ENCODE data around the gene ERGIC3.

Gene ERGIC3

GRCh38 chr20:35518955-35519354, 22.9 kb upstream of the ERGIC3 start:
- Histone ChIP-seq H3K36me3 (ENCODE audit: low read depth) (no peaks in the 10 kb centered on the region), H3K9me3 (ENCODE audit: severe bottlenecking) (no peaks in the 10 kb centered on the region), H3K27me3 (ENCODE audit: insufficient read depth, poor library complexity, severe bottlenecking) (no peaks in the 10 kb centered on the region), H3K4me3 (ENCODE audit: severe bottlenecking) (no peak overlapping the region), H3K4me1 (ENCODE audit: insufficient read depth, poor library complexity, severe bottlenecking) (peaks cover 8% of the 10 kb centered on the region), H3K27ac (ENCODE audit: poor library complexity, severe bottlenecking) (no peak overlapping the region)
- DNase-seq (ENCODE audit: low spot score) (no peak), ATAC-seq (ENCODE audit: low read depth) (no peak)
- no peak for TF ChIP-seq CTCF (IDR thresholded peaks at IDR 0.05; ENCODE audit: poor library complexity, severe bottlenecking)

GRCh38 chr20:35523298-35523888, 18.5 kb upstream of the ERGIC3 start:
- TF ChIP-seq CTCF (IDR thresholded peaks at IDR 0.05; ENCODE audit: poor library complexity, severe bottlenecking): peak; percentile 77
- Histone ChIP-seq H3K27ac (ENCODE audit: poor library complexity, severe bottlenecking) (no peak overlapping the region), H3K36me3 (ENCODE audit: low read depth) (no peaks in the 10 kb centered on the region), H3K4me1 (ENCODE audit: insufficient read depth, poor library complexity, severe bottlenecking) (no peaks in the 10 kb centered on the region), H3K4me3 (ENCODE audit: severe bottlenecking) (no peak overlapping the region), H3K9me3 (ENCODE audit: severe bottlenecking) (no peaks in the 10 kb centered on the region), H3K27me3 (ENCODE audit: insufficient read depth, poor library complexity, severe bottlenecking) (no peaks in the 10 kb centered on the region)
- peak; percentile 51 for ATAC-seq (ENCODE audit: low read depth)
- no peak for DNase-seq (ENCODE audit: low spot score)

- Histone ChIP-seq H3K4me3 (ENCODE audit: severe bottlenecking) (no peak overlapping the region), H3K27me3 (ENCODE audit: insufficient read depth, poor library complexity, severe bottlenecking) (no peaks in the 10 kb centered on the region), H3K9me3 (ENCODE audit: severe bottlenecking) (no peaks in the 10 kb centered on the region), H3K27ac (ENCODE audit: poor library complexity, severe bottlenecking) (no peak overlapping the region), H3K36me3 (ENCODE audit: low read depth) (no peaks in the 10 kb centered on the region), H3K4me1 (ENCODE audit: insufficient read depth, poor library complexity, severe bottlenecking) (no peaks in the 10 kb centered on the region)
- TF ChIP-seq CTCF (IDR thresholded peaks at IDR 0.05; ENCODE audit: poor library complexity, severe bottlenecking): no peak
- DNase-seq (ENCODE audit: low spot score) (no peak), ATAC-seq (ENCODE audit: low read depth) (no peak)
Measured at GRCh38 chr20:35525639-35526038, 16.2 kb upstream of the ERGIC3 start.

GRCh38 chr20:35527122-35527769, 14.6 kb upstream of the ERGIC3 start:
- Histone ChIP-seq H3K4me3 (ENCODE audit: severe bottlenecking) (no peak overlapping the region), H3K4me1 (ENCODE audit: insufficient read depth, poor library complexity, severe bottlenecking) (no peaks in the 10 kb centered on the region), H3K27ac (ENCODE audit: poor library complexity, severe bottlenecking) (no peak overlapping the region), H3K27me3 (ENCODE audit: insufficient read depth, poor library complexity, severe bottlenecking) (no peaks in the 10 kb centered on the region), H3K36me3 (ENCODE audit: low read depth) (no peaks in the 10 kb centered on the region), H3K9me3 (ENCODE audit: severe bottlenecking) (no peaks in the 10 kb centered on the region)
- ATAC-seq (ENCODE audit: low read depth) (no peak), DNase-seq (ENCODE audit: low spot score) (no peak)
- no peak for TF ChIP-seq CTCF (IDR thresholded peaks at IDR 0.05; ENCODE audit: poor library complexity, severe bottlenecking)

GRCh38 chr20:35529552-35529951, 12.3 kb upstream of the ERGIC3 start, which contains the start of gene C20orf173:
Gene C20orf173 (minus strand): TSS chr20:35529652. CDS start chr20:35529373, 279 bp downstream.
- H3K27me3 ChIP-seq (ENCODE audit: insufficient read depth, poor library complexity, severe bottlenecking): no peaks in the 10 kb centered on the region
- H3K27ac ChIP-seq (ENCODE audit: poor library complexity, severe bottlenecking): no peak within 1 kb of the TSS
- no peaks in the 10 kb centered on the region for H3K9me3 ChIP-seq (ENCODE audit: severe bottlenecking)
- no peak for ATAC-seq (ENCODE audit: low read depth)
- no peak for DNase-seq (ENCODE audit: low spot score)
- H3K36me3 ChIP-seq (ENCODE audit: low read depth): no peaks in the 10 kb centered on the region
- TF ChIP-seq CTCF (IDR thresholded peaks at IDR 0.05; ENCODE audit: poor library complexity, severe bottlenecking): no peak
- H3K4me1 ChIP-seq (ENCODE audit: insufficient read depth, poor library complexity, severe bottlenecking): no peaks in the 10 kb centered on the region
- H3K4me3 ChIP-seq (ENCODE audit: severe bottlenecking): no peak within 1 kb of the TSS
